Endometrium (tissue), 2 donors: ENCODE results near the gene PUM2.

Experiments
- FAIRE-seq: peaks from 2 replicates; lab custom pipeline; 2012; peaks lifted over from hg19 to GRCh38; lab: Jason Lieb, UNC
- donor health status: control.
- donor health status: control.

Gene PUM2

DNA sequence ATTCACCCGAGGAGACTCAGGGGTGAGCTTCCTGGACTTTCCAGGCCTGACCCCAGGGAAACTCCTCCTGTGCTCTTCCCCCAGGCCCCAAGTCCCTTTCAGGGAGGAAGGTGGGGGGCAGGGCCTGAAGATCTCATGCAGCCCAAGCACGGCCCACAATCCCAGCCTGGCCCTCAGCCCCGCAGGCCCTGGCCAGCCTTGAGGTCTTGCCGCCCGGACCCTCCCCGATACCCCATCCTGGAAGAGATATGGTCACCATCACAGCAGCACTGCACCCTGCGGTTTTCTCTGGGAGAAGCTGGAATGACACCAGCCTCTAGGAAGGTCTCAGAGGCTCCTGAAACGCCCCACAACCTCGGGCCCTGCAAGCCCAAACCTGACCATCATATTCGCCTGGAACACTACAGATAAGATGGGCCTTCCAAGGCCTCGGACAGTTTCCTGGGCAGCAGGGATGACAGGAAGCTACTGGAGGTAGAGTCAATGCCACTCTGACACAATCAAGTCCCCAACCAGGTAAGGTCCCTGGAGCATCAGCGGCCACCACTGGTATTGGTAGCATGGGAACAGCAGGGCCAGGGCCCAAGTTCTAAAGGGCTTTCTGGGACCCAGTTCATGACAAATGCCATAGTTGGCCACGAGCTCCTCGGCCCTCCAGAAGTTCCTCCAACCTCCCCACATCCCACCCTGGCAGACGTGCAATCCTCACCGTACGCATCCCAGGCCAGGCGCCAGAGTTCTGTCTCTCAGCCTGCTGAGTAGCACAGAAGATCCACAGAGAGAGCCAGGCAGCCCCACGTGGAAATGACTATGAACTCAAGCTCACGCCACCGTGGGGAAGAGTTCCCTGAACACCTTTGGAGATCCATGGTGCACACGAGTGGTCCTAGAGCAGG lies 134.3 kb downstream of the PUM2 start:
- no peak for FAIRE-seq

DNA sequence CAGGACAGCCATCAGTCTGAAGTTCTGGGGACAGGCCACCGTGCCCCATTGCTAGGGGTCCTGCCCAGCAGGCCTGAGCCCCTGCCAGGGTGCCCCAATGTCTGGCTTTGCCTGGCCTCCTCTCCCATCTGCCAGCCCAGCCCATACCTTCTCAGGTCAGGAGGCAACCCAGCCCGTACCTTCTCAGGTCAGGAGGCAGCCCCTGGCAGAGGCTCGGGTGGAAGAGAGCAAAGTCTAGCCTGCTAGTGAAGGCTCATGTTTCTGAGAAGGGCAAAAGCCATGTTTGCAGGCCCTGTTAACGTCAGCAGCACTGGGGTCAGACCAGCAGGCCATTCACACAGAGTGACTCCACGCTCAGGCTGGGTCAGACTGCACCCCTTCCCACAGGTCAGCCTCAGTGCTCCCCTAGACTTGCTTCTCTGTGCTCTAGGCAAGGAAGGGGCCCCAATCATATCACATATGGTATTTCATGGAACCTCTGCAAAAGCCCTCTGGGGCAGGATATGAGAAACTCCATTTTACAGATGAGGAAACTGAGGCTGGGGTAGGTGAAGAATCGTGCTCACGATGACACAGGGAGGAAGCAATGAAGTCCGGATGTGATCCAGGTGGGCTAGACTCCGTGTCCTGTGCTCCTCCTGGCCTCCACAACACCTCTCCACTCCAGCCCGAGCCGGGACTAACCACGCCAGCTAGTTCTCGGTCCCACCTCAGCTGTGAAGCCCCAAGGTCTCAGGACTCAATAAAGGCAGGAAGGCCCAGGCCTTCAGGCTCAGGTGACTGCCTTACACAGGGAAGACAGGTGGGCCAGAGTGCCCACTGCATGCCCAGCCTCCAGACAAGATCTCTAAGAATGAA lies 135.2 kb downstream of the PUM2 start:
- no peak for FAIRE-seq

DNA sequence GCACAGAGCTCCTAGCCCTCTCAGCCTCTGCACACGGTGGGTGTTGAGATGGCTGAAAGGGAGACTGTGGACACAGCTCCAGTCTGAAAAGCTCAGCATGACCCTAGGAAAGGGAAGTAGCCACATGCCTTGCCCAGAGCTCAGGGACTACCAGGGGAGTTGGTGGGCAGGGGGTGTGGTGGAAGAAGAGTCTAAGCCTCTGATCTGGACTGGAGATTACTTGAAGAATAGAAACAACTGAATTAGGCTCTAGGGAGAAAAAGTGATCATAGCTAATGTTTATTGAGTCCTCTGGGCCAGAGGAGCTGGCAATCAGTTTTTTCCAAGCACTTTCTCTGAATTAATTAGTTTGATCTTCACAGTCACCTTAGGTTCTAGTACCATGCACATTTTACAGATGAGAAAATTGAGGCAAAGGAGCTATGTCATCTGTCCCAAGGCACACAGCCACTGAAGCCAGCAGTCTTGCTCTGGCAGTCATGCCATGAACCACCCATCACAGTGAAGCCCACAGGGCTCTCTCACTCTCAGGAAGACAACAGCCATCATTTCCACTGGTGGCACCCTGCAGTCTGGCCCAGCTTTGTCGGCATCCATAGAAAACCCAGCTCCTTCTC lies 136.0 kb downstream of the PUM2 start:
- no peak for FAIRE-seq

DNA sequence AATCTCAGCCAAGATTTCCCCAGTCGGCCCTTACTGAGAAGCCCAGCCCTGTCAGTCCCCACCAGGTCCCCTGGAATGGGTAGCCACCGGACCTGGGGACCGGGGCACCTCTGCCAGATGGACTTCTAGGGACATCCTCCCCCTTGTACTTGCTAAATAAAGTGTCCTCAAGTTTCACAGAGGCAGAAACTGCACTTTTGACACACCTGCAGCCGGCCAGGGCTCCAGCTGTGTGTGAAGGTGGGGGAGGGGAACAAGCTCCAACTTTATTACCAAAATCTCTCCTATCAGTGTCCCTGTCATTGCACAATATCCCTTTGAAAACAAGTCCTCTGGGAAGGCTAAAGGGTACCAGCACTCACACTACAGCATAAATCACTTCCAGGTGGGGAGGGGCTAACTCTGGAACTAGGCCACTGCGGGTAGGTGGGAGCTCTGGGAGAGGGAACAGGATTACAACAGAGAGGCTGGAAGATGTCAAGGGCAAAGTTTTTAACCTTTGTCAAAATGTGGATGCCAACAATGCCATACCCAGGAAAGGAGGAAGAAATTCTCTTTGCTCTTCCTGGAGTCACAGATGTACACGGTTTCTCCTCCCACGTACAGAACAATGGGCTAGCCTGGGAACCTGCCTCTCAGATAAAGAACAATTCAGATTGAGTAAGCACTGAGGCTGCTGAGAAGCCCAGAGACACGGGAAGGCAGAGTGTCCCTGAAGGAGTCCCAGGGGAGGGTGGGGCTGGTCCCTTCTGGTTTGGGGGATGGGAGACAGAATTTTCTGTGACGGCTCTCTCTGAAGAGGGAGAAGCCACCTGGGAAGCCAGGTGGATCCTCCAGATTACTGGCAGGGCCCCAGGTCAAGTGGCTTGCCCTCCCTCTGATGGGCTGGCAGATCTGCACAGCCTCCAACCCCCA lies 136.7 kb downstream of the PUM2 start:
- FAIRE-seq: no peak

DNA sequence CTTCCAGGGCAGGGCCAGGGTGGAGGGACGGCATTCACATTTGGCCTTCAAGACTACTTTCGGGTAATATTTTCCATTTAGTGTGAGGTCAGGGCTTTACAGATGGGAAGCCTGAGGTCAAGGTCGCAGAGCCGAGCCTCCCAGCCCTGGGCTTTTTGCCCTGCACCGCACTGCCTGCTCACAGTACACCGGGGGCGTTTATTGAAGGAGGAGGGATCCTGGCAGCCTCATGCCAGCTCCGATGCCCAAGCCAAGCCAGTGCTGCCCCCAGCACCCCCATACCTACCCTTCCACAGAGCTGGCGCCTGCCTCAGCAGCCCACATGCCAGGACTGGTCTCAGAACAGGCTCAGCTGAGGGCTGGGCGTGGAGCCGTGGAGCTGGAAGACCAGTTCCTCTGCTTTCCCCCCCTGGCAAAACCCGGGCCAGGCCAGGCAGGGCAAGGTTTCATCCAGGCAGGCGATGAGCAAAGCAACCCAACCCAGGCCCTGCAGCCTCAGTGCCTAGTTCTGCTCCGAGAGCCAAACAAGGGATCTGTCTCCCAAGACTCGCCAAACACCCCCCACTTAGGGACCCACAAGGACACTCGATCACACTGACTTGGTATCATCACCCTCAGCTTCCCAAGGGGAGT lies 137.7 kb downstream of the PUM2 start:
- no peak for FAIRE-seq

DNA sequence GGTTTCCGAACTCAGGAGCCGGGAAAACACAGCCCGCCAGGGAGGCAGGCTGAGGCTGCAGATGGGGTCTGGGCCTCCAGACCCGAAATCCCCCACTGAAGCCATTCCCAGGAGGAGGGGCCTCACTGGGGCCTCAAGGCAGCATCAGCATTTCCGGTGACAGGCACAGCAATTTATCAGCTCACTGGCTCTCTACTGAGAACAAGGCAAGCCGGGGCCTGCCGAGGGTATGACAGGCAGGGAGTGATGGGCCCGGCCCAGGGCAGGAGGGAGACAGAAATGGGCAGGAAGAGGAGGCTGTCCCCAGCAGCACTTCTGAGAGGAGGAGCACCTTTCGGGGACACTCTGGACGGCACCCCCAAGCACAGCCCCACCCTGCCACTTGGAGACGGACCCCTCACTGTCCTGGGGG lies 138.2 kb downstream of the PUM2 start:
- FAIRE-seq: no peak

DNA sequence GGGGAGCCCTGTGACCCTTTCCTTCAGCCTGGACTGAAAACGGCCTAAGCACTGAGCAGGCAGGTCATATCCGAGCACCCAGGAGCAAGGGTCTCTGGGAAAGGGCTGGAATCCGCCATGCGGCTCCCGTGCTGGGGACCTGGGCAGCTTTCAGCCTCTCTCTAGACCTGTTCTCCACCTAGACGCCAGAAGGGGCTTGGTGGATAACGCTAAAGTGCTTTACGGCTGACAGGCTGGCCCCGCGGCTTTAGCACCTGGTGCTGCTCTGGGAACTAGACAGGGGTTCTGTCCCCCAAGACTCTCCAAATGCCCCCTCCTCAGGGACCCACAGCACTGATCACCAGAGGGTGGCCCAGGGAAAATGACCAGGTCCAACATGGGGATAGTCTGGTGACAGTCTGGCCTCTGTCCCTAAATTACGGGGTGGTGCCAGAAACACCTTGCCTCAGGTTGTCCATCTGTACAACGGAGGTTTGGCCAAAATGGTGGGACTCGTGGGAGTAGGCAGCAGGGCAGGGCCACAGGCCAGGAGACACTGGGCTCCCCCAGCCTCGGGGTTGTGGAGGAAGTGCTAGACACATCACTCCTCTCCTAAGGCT lies 138.7 kb downstream of the PUM2 start:
- FAIRE-seq: no peak

DNA sequence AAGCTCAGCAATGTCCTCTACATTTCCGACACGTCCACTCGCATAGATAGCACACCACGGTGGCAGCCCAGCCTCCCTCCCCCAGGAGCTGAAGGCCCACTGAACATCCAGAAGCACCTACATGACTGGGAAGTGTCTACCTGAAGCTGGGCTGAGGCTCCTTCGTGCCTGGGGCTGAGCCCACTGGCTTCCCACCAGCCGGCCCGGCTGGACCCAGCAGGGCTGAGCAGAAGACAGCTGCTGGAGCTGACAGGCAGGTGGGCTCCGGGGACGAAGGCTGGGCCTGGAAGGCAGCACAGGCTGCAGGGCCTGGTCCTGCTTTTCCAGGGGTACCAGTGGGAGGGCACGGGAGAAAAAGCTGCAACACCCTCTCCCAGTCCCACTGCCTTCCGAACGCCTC lies 139.2 kb downstream of the PUM2 start:
- no peak for FAIRE-seq

DNA sequence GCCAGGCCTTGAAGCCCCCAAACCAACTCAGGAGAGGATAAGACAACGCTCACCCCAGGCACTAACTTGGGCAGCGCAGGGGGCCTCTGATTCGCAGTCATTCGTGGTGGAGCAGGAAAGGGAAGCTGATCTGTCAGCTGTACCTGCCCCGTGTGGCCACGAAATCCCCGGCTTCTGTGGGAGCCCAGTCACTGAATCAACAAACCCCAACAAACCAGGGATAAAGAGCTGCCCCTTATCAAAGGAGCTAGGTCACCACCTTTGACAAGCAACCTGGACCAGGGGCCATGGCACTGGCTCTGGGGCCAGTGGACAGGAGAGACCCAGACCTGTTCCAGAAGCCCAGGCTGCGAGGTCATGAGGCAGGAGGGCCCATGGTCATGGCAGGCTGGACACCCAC lies 140.2 kb downstream of the PUM2 start:
- FAIRE-seq: no peak

DNA sequence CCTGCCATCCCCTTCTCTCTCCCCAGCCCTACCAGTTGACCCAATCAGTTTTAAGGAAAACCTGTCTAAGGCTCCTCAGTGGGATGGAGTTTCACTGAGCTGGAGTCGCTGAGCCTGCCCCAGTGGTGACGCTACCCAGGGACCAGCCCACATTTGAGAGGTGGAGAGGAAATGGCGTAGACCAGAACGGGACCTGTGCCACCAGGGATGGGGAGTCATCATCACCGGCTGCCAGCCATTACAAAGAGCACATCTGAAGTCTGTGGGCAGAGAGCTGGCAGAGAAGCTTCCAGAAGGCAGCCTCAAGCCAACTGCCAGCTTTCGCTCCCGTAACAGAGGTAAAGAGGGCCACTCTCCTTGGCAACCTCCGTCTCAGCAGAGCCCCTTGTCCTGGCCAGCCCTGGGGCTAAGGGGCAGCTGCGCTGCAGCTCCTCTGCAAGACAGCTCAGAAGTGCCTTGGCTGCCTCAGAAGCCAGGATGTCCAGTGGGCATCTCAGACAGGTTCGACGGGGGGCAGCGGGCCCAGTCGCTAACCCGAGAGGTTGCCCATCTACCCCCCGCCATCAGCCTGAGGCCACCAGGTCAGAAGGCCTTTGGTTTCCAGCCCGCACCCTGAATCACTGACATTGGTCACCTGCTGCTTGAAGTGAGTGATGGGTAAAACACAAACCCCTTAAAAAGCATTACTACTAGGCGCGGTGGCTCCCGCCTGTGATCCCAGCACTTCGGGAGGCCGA lies 141.1 kb downstream of the PUM2 start:
- no peak for FAIRE-seq

DNA sequence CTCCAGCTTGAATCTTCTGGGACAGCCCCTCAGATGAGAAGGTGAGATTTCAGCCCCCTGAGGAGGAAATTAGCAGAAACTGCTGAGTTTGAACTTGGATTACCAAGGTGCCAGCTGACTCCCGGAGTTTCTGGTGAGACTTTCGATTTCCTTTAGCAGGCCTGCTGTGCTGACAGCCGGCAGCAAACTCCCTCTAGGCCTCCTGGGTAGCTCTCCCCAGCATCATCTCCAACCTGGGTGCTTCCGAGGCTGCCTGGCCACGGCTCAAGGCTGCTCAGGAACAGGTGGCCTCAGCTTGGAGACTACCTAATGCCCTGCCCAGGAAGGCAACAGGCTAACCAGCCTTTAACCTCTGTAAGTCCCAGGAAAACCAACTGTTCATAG lies 142.2 kb downstream of the PUM2 start:
- FAIRE-seq: no peak

DNA sequence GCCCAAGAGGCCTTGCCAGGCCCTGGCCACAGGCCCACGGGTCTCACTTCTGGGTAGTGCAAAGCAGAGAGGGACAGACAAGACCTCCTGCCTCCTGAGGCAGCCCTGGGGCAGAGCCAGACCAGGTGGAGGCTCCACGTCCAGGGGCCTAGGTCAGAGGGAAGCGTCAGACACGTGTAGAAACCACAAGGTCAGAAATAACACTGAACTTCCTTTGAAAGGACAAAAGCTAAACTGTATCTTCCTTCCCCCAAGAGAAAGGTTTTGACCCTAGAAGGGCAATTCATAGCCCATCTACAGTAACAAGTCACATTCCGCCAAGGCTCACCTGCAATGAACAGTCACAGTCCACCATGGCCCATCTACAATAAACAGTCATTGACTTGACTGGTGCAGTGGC lies 143.6 kb downstream of the PUM2 start:
- no peak for FAIRE-seq

DNA sequence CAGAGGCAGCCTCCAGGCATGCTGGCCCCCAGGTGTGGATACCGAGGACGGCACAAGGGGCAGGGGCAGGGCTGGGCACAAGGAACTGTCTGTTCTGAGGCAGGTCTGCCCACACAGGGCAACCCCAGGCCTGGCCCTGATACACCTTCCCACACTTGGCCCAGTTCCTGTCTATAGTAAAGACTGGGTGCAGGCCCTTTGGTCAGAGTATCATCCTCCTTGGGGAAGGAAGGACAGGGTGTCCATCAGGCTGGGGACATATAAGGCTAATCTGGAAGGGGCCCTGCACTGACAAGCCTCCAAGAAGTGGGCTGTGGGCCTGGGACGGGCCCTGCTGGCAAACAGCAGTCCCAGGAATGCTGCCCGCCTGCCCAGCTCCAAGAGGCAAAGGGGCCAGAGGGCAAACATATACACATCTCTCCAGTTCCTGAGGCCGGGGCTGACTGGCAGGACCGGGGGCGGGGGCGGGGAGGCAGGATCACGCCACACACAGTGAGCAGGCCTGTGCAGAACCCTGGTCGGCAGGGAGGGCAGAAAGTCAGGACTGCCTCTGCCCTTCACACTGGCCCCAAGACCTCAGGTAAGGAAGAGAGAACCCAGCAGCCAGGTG lies 144.6 kb downstream of the PUM2 start:
- FAIRE-seq: no peak

DNA sequence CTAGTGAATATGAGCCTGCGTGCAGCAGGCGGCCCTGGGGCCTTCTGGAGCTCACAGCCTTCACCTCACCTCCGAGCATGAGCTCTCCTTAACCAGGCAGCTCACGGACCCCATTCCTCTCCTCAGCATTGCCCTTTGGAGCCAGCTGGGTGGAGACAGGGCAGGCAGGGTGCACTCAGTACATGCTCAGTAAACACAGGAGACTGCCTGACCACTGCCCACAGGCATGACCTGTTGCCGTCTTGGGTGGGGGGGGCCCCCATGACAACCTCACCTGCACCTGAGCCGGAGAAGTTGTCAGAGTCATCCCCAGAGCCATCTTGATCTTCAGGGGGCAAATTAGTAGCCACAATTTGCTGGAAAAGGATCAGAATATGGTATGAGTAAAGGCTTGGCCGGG lies 145.6 kb downstream of the PUM2 start:
- FAIRE-seq: no peak

DNA sequence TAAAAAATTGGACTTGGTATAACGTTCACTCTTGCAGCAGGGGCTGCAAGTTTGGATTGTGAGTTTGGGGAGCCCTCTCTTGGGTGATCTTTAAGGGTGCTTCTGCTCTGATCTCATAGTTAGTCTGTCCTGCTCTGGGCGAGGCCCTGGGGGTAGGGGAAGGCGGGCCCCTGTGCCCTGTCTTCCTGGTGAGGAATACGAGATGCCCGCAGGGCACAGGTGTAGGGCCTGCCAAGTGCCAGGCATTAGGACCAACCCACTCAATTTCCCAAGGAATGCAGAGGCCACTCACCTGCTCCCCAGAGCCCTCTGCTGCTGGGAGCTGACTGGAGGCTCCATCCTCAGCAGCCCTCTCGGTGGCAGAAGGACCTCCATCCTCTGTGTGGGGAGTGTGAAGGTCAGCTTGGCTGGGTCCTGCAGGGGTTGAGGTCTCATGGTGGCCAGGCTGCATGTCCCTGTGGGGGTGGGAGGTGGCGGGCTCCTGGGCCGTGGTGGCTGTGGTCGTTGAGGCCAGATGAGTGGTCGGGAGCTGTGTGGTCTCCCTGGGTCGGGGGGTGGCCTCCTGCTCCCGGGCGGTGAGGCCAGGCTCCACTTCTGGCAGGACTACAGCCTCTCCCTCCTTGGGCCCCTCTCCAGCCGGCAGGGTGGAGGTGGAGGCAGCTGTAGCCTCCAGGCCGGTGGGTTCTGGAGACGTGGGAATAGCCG lies 147.0 kb downstream of the PUM2 start:
- FAIRE-seq: no peak

DNA sequence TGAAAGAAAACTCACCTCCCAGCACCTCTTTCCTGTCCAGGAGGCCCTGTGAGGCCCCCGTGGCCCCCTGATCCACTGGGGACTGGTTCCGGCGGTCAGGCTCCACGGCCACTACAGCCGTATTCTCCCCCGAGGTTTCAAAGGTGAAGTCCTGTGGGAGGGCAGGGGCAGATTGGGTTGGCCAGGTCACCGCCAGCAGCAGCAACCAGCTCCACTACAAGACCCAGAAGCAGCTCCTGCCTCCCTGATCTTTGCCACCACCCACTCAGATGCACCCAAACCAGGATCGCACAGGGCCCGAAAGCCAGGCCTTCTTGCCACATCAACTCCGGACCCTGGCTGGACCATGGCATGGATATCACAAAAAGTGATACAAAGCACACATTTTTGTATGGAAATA lies 147.6 kb downstream of the PUM2 start:
- no peak for FAIRE-seq

DNA sequence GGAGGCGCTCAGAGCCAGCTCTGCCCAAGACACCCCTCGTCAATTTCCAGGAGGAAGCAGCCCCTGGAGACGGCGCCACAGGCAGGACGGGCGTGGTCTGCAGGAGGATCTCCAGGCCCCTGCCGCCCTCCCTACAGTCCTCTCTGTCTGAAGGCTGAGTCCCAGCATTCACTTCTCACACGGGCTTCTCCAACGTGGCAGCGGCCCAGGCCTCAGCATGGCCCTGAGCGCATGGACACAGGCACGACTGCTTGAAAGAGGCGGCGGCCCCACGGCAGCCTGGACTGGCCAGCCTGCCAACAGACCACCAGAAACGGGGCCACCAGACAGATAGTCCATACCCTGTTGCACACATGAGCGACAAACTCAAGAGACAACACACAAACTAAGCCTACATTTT lies 149.0 kb downstream of the PUM2 start:
- FAIRE-seq: no peak

DNA sequence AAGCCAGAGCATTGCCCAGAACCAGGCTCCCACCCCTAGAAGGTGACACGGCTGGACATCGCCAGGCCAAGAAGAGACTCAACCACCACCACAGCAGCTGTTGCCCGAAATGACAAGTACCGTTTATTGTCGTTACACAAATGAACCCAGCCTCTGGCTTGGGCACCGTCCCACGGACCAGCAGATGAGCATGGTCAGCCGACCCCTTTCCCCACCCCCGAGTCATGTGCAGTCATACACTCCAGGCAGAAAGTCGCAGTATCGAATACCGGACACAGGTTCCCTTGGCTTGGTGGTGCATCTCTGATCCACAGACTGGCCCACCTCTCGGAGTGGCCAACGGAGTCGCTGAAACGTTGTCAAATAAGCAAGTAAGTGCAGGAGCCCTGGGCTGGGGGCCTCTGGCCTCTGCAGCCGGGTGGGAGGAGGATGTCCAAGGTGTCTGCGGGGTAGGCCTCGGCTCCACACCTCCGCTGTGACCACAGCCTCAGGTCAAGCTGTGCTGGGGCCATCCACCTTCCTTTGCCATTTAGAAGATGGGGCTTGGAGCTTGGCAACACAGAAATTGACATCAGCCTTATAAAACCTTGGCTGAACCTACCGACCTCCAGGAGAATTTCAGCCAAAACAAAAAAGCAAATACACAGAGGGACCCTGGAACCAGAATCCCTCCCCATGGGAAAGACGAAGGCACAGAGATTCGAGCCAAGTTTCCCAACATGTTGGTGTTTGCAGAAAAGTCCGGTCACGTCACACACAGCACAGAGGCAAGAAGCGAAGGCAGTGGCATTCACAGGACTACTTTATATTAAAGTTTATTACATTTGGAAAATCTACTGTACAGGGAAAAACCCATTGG lies 149.7 kb downstream of the PUM2 start:
- FAIRE-seq: no peak
